Sigmoid colon (tissue), 4 donors: ENCODE results near the gene MTFP1.

Experiments
- CTCF ChIP-seq, 4 experiments: fragments of 450-650 bp in 3 of 4; fragments of 200-600 bp in 1 of 4; IDR thresholded peaks; one replicate each; pipeline ENCODE4 v1.5.1; 2016 to 2019; ENCODE audit warnings: antibody characterized with exemption in 4 of 4, mild to moderate bottlenecking in 3 of 4, moderate library complexity in 2 of 4
- POLR2A ChIP-seq, 2 donors: fragments of 450-650 bp; IDR thresholded peaks; one replicate each; pipeline ENCODE4 v1.6.1; 2016; ENCODE audit warnings: antibody characterized with exemption in 2 of 2, mild to moderate bottlenecking in 2 of 2, moderate library complexity in 2 of 2
- POLR2AphosphoS5 ChIP-seq, 4 donors: sonication (generic); formaldehyde crosslinking; IDR thresholded peaks; one replicate each; pipeline ENCODE4 v1.6.1; 2017; ENCODE audit warnings: antibody characterized with exemption in 4 of 4

- TF ChIP-seq CTCF (IDR thresholded peaks at IDR 0.05) = no peak
- TF ChIP-seq POLR2AphosphoS5 (IDR thresholded peaks at IDR 0.05) = no peak
- TF ChIP-seq POLR2A (IDR thresholded peaks at IDR 0.05) = no peak
Measured at GRCh38 chr22:30453731-30454510, 28.4 kb downstream of the MTFP1 start.
